GM23248 (cell line): ENCODE results near the gene NCOA3.

Experiments
- EZH2 ChIP-seq: fragments of 200-600 bp; sonication (generic); IDR thresholded peaks from 2 replicates; pipeline ENCODE4 v1.6.1; 2018; ENCODE audit warnings: antibody characterized with exemption, mild to moderate bottlenecking; ENCODE audit not compliant: insufficient read depth, poor library complexity, severe bottlenecking
- EZH2phosphoT487 ChIP-seq: fragments of 200-600 bp; sonication (generic); IDR thresholded peaks from 2 replicates; pipeline ENCODE4 v1.6.1; 2018; ENCODE audit warnings: antibody characterized with exemption, moderate library complexity, mild to moderate bottlenecking, low read depth; ENCODE audit not compliant: insufficient read depth

DNA sequence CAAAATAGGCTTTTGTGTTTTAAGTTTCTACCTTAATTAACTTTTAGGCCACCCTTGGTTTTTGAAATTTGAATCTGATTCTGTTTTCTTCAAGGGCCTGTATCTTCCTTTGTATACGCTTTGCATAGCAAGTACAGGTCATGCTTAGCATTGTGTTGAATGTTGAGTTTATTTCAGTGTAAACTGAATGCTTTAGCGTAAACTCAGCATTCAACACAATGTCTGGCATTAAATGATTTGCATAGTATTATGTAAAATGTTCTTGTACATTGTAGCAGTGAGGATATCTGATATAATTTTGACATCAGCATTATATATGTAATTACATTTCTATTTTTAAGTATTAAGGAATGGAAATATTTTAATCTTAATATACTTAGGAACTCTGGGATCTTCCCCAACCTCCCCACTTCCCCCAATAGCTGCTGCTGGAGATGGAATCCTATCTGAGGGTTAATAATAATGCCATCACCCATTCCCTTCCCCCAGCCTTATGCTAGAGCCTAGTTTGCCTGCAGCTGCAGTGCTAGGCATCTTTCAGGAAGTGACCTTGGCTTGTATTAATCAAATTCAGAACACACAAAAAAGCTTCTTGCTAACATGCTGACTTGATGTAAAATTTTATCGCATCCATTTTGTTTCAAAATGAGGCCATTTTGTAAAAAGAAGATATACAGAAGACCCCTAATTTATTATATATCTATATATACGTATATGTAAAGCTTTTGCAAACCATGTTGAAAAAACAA is 73.1 kb downstream of the NCOA3 start:
- no peak for TF ChIP-seq EZH2
- TF ChIP-seq EZH2phosphoT487, result no peak
